Measurements from ENCODE around the gene SPDYE4.

Gene SPDYE4

DNA sequence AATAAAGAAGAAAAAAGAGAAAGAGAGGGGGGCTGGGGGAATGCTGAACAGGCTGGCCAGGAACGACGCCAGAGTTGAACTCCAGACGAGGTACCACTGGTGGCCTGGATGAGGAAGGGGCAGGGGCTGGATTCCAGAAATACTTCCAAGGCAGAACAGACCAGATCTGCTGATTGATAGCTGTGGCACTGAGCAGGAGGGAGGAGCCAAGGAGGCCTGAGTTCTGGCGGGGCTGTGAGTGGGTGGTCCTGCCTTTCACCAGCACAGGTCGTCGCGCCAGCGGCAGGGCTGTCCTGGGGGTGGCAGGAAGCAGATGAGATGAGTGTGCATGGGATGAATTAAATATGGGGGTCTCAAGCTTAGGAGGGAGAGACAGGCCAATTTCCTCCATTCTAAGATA, 19.2 kb downstream of the SPDYE4 start:
- Histone ChIP-seq H3K4me1 (ENCODE audit: control insufficient read depth, insufficient read depth, low read length, unreplicated experiment) (no peaks in the 10 kb centered on the region), H2AFZ (ENCODE audit: low read length, unreplicated experiment) (no peak overlapping the region), H3K4me3 (ENCODE audit: low read depth, low read length) (no peak overlapping the region)

GRCh38 chr17:8736796-8737195, 21.6 kb downstream of the SPDYE4 start:
- no peaks in the 10 kb centered on the region for H3K79me2 ChIP-seq (ENCODE audit: control insufficient read depth, insufficient read depth, low read length, unreplicated experiment)
- H3K4me3 ChIP-seq (ENCODE audit: low read depth, low read length): no peak overlapping the region
- no peak overlapping the region for H3K27ac ChIP-seq (ENCODE audit: low read depth, low read length)
- no peaks in the 10 kb centered on the region for H3K4me1 ChIP-seq (ENCODE audit: control insufficient read depth, insufficient read depth, low read length, unreplicated experiment)
- H3K27me3 ChIP-seq (ENCODE audit: insufficient read depth, low read length): peaks cover 18% of the 10 kb centered on the region
- H3K36me3 ChIP-seq (ENCODE audit: insufficient read depth, low read length): no peaks in the 10 kb centered on the region
- no peak overlapping the region for H2AFZ ChIP-seq (ENCODE audit: low read length, unreplicated experiment)

More for the DNA sequence above, 19.2 kb downstream of the SPDYE4 start:
- Histone ChIP-seq H3K27ac (ENCODE audit: low read depth, low read length) (no peak overlapping the region), H3K79me2 (ENCODE audit: control insufficient read depth, insufficient read depth, low read length, unreplicated experiment) (no peaks in the 10 kb centered on the region), H3K27me3 (ENCODE audit: insufficient read depth, low read length) (peaks cover 18% of the 10 kb centered on the region), H3K36me3 (ENCODE audit: insufficient read depth, low read length) (no peaks in the 10 kb centered on the region)

- Histone ChIP-seq H3K27me3 (ENCODE audit: insufficient read depth, low read length) (peaks cover 18% of the 10 kb centered on the region), H3K36me3 (ENCODE audit: insufficient read depth, low read length) (no peaks in the 10 kb centered on the region), H3K4me3 (ENCODE audit: low read depth, low read length) (no peak overlapping the region), H3K4me1 (ENCODE audit: control insufficient read depth, insufficient read depth, low read length, unreplicated experiment) (no peaks in the 10 kb centered on the region), H3K27ac (ENCODE audit: low read depth, low read length) (no peak overlapping the region), H2AFZ (ENCODE audit: low read length, unreplicated experiment) (no peak overlapping the region), H3K79me2 (ENCODE audit: control insufficient read depth, insufficient read depth, low read length, unreplicated experiment) (no peaks in the 10 kb centered on the region)
Measured at GRCh38 chr17:8736362-8736761, 22.0 kb downstream of the SPDYE4 start.

DNA sequence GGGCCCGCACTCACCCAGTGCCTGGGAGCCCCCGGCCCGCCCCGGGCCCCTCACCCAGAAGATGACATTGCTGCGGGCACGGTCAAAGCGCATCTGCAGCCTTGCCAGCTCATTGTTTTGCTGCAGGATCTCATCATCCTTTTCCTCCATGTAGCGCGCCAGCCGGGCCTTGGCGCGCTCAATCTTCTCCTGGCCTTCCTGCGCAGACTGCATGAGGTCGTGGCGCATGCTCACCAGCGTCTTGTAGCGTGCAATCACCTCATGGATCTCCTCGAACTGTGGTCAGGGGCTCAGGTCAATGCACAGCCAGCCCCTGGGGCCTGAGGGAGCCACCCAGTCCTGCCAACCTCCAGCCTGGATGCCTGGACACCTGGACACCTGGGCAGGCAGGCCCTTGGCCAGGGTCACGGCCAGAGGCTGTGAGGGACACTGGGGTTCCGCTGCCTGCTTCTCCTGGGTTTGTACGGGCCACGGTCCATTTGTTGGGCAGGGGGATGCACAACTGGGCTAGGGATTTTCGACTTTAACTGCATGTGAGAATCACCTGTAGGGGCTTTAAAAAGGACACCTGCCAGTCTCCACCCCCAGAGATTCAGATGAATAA, 22.9 kb downstream of the SPDYE4 start:
- H3K36me3 ChIP-seq (ENCODE audit: insufficient read depth, low read length): no peaks in the 10 kb centered on the region
- H3K27me3 ChIP-seq (ENCODE audit: insufficient read depth, low read length): peaks cover 18% of the 10 kb centered on the region
- H2AFZ ChIP-seq (ENCODE audit: low read length, unreplicated experiment): no peak overlapping the region
- no peak overlapping the region for H3K4me3 ChIP-seq (ENCODE audit: low read depth, low read length)
- H3K27ac ChIP-seq (ENCODE audit: low read depth, low read length): no peak overlapping the region
- H3K4me1 ChIP-seq (ENCODE audit: control insufficient read depth, insufficient read depth, low read length, unreplicated experiment): no peaks in the 10 kb centered on the region
- H3K79me2 ChIP-seq (ENCODE audit: control insufficient read depth, insufficient read depth, low read length, unreplicated experiment): no peaks in the 10 kb centered on the region

DNA sequence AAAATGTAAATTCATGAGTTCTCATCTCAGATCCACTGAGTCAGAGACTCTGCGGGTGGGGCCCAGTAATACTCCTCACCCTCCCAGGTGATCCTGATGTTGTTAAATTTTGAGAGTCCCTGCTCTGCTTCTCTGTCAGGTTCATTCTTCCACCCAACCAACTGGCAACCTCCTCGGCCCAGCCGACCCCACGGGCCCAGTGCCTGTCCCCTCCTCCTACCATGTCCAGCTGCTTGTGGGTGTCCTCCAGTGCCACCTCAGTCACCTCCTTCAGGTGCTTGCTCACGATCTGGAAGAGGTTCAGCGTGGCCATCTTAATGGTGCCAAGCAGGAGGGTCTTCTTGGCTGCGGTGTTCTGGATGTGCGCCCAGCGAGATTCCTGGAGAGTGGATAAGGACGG, 23.5 kb downstream of the SPDYE4 start:
- Histone ChIP-seq H3K79me2 (ENCODE audit: control insufficient read depth, insufficient read depth, low read length, unreplicated experiment) (no peaks in the 10 kb centered on the region), H3K4me3 (ENCODE audit: low read depth, low read length) (no peak overlapping the region), H2AFZ (ENCODE audit: low read length, unreplicated experiment) (no peak overlapping the region), H3K36me3 (ENCODE audit: insufficient read depth, low read length) (no peaks in the 10 kb centered on the region), H3K27me3 (ENCODE audit: insufficient read depth, low read length) (peaks cover 18% of the 10 kb centered on the region), H3K4me1 (ENCODE audit: control insufficient read depth, insufficient read depth, low read length, unreplicated experiment) (no peaks in the 10 kb centered on the region), H3K27ac (ENCODE audit: low read depth, low read length) (no peak overlapping the region)

DNA sequence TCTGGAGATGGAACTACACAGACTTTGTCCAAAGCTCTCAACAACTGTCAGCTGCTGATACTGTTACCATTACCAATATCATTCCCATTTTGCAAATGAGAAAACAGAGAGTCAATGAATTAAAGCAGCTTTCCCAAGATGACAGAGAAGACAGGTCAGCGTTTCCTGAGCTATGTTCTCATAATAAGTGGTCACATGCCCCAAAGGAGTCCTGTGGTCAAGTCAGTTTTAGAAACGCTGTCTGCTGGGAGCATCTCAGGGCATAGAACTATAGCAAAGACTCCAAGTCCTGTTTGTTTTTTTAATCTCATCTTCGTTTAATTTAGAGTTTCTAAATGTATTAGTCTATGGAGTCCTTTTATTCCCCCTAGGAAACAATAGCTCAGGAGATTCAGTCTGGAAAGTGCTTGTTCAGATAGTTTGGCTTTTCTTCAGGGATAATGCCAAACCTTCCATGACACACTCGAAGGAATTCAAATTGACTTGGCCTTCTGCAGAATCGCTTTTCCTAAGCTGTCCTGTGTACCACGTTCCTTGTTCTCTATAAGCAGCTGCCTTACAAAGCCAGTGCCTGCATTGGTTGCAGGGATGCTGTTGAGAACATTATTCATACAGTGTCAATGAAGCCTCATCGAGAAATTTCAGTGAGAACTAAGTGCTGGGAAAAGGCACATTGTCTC, 25.8 kb downstream of the SPDYE4 start:
- no peaks in the 10 kb centered on the region for H3K4me1 ChIP-seq (ENCODE audit: control insufficient read depth, insufficient read depth, low read length, unreplicated experiment)
- no peaks in the 10 kb centered on the region for H3K36me3 ChIP-seq (ENCODE audit: insufficient read depth, low read length)
- no peak overlapping the region for H2AFZ ChIP-seq (ENCODE audit: low read length, unreplicated experiment)
- no peaks in the 10 kb centered on the region for H3K79me2 ChIP-seq (ENCODE audit: control insufficient read depth, insufficient read depth, low read length, unreplicated experiment)
- H3K27me3 ChIP-seq (ENCODE audit: insufficient read depth, low read length): peaks cover 19% of the 10 kb centered on the region
- no peak overlapping the region for H3K4me3 ChIP-seq (ENCODE audit: low read depth, low read length)
- H3K27ac ChIP-seq (ENCODE audit: low read depth, low read length): no peak overlapping the region

- Histone ChIP-seq H3K79me2 (ENCODE audit: control insufficient read depth, insufficient read depth, low read length, unreplicated experiment) (no peaks in the 10 kb centered on the region), H3K4me3 (ENCODE audit: low read depth, low read length) (no peak overlapping the region), H2AFZ (ENCODE audit: low read length, unreplicated experiment) (no peak overlapping the region), H3K27me3 (ENCODE audit: insufficient read depth, low read length) (peaks cover 5% of the 10 kb centered on the region), H3K27ac (ENCODE audit: low read depth, low read length) (no peak overlapping the region), H3K36me3 (ENCODE audit: insufficient read depth, low read length) (no peaks in the 10 kb centered on the region), H3K4me1 (ENCODE audit: control insufficient read depth, insufficient read depth, low read length, unreplicated experiment) (no peaks in the 10 kb centered on the region)
Measured at GRCh38 chr17:8729860-8730259, 28.5 kb downstream of the SPDYE4 start.

DNA sequence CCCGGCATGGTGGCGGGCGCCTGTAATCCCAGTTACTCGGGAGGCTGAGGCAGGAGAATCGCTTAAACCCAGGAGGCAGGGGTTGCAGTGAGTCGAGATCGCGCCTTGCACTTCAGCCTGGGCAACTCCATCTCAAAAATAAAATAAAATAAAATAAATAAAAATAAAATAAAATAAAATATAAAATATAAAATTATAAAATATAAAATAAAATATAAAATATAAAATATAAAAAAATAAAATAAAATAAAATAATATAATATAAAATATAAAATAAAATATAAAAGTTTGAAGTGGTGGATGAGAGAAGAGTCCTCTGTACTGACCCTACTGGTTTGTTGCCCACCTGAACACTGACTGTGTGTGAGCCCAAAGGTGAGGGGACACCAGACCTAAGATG, 28.9 kb downstream of the SPDYE4 start:
- Histone ChIP-seq H2AFZ (ENCODE audit: low read length, unreplicated experiment) (no peak overlapping the region), H3K27ac (ENCODE audit: low read depth, low read length) (no peak overlapping the region), H3K79me2 (ENCODE audit: control insufficient read depth, insufficient read depth, low read length, unreplicated experiment) (no peaks in the 10 kb centered on the region), H3K36me3 (ENCODE audit: insufficient read depth, low read length) (no peaks in the 10 kb centered on the region), H3K4me3 (ENCODE audit: low read depth, low read length) (no peak overlapping the region), H3K27me3 (ENCODE audit: insufficient read depth, low read length) (peaks cover 5% of the 10 kb centered on the region), H3K4me1 (ENCODE audit: control insufficient read depth, insufficient read depth, low read length, unreplicated experiment) (no peaks in the 10 kb centered on the region)

DNA sequence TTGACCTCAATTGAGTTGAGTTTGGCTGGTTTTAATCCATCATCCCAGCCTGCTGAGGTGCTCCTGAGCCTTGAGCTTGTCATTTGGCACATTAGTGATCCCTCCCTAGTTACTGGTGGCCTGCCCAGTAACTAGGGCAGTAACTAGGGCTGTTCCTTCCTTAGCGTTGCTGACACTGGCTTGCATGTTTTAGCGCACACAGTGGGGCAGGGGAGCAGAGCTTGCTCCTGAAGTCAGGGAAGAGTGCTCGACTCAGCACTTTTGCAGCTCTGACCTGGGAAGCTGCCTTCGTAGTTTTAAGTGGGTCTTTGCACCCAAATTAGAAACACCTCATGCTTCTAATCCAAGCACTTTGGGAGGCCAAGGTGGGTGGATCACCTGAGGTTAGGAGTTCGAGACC, 29.4 kb downstream of the SPDYE4 start:
- Histone ChIP-seq H3K27me3 (ENCODE audit: insufficient read depth, low read length) (peaks cover 5% of the 10 kb centered on the region), H3K4me1 (ENCODE audit: control insufficient read depth, insufficient read depth, low read length, unreplicated experiment) (no peaks in the 10 kb centered on the region), H2AFZ (ENCODE audit: low read length, unreplicated experiment) (no peak overlapping the region), H3K36me3 (ENCODE audit: insufficient read depth, low read length) (no peaks in the 10 kb centered on the region), H3K79me2 (ENCODE audit: control insufficient read depth, insufficient read depth, low read length, unreplicated experiment) (no peaks in the 10 kb centered on the region), H3K27ac (ENCODE audit: low read depth, low read length) (no peak overlapping the region), H3K4me3 (ENCODE audit: low read depth, low read length) (no peak overlapping the region)

DNA sequence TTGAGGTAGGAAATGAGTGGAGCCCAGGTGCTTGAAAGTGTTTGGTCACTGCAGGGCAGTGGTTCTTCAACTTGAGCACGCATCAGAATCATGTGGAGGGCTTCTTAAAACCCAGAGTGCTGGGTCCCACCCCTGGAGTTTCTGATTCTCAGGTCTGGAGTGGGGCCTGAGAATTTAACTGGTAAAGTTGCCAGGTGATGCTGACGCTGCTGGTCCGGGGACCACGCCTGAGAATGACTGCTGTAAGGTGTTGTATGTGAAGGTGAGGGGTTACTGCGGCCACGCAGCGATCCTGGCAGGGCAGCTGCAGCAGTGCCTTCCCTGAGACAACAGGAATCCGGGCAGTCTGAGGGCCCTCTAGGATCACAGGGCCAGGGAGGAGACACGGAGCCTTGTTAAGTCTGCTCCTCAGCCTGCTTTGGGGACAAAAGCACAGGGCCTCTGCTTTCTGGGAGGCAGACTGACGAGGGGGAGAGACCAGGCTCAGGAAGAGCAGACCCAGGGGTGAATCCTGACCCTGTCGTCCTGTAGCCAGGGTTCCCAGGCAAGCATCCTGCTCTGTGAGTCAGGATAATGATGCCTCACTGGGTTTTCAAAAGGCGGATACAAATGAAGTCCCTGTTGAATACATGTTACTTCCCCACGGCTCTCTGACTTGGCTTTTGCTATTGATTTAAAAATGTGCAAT, 30.0 kb downstream of the SPDYE4 start:
- Histone ChIP-seq H3K36me3 (ENCODE audit: insufficient read depth, low read length) (no peaks in the 10 kb centered on the region), H3K27me3 (ENCODE audit: insufficient read depth, low read length) (peaks cover 5% of the 10 kb centered on the region; the same call in 1 of the 2 replicates), H3K4me3 (ENCODE audit: low read depth, low read length) (no peak overlapping the region), H3K27ac (ENCODE audit: low read depth, low read length) (no peak overlapping the region), H3K79me2 (ENCODE audit: control insufficient read depth, insufficient read depth, low read length, unreplicated experiment) (no peaks in the 10 kb centered on the region), H3K4me1 (ENCODE audit: control insufficient read depth, insufficient read depth, low read length, unreplicated experiment) (no peaks in the 10 kb centered on the region), H2AFZ (ENCODE audit: low read length, unreplicated experiment) (no peak overlapping the region)

Data from ACC112 (cell line).